Tibial artery (tissue), 4 donors: Measurements from ENCODE around the gene TPM1.

Experiments used
- DNase-seq, 2 donors: peaks; one replicate each; pipeline ENCODE4 v3.0.0-alpha.2; 2019
- H3K27ac ChIP-seq, 2 donors: fragments of 200-600 bp; sonication (generic) in 1 of 2; 1 replicate in 1 of 2; 2 replicates in 1 of 2; pipeline ENCODE4 v1.5.1; 2018 to 2019; ENCODE audit warnings: mild to moderate bottlenecking in 1 of 2
- H3K27me3 ChIP-seq, 2 donors: fragments of 200-600 bp; sonication (generic) in 1 of 2; one replicate each; pipeline versions ENCODE4 v1.5.1 to v1.6.0; 2016 to 2019
- H3K36me3 ChIP-seq, 3 donors: fragments of 200-600 bp; sonication (generic) in 2 of 3; one replicate each; pipeline ENCODE4 v1.5.1; 2016 to 2019; ENCODE audit warnings: mild to moderate bottlenecking in 2 of 3
- H3K4me1 ChIP-seq, 4 donors: fragments of 200-600 bp; sonication (generic) in 2 of 4; 1 replicate in 3 of 4; 2 replicates in 1 of 4; pipeline ENCODE4 v1.5.1; 2016 to 2019
- H3K4me3 ChIP-seq, 2 donors: fragments of 200-600 bp; sonication (generic) in 1 of 2; 1 replicate in 1 of 2; 2 replicates in 1 of 2; pipeline ENCODE4 v1.5.1; 2018 to 2019; ENCODE audit warnings: mild to moderate bottlenecking in 2 of 2
- H3K9me3 ChIP-seq, 3 donors: fragments of 200-600 bp; sonication (generic) in 1 of 3; one replicate each; pipeline ENCODE4 v1.5.1; 2016 to 2019
- CTCF ChIP-seq, 2 experiments: fragments of 200-600 bp in 1 of 2; fragments of 450-650 bp in 1 of 2; IDR thresholded peaks; one replicate each; pipeline ENCODE4 v1.5.1; 2017 to 2019; ENCODE audit warnings: antibody characterized with exemption in 2 of 2, mild to moderate bottlenecking in 1 of 2, moderate library complexity in 1 of 2
- intact Hi-C: fragments of 100-400 bp; cut with DNase I; formaldehyde crosslinking; loops from one replicate; pipeline ENCODE4 v1.15.0; 2023; ENCODE audit warnings: low total_unique reads

TPM1 gene

GRCh38 chr15:63067976-63068743 lies 25.6 kb downstream of the TPM1 start:
- H3K27ac ChIP-seq = peak overlapping the region; percentile 5 to 27
- intact Hi-C loops = no loop called here
- no peaks in the 10 kb centered on the region for H3K27me3 ChIP-seq

GRCh38 chr15:63069616-63070090 lies 27.1 kb downstream of the TPM1 start:
- intact Hi-C loops = no loop called here
- H3K4me1 ChIP-seq = peaks cover 0 to 45% (median 8%) of the 10 kb centered on the region in 4 donors
- peak overlapping the region; percentile 23 to 36 for H3K27ac ChIP-seq
- DNase-seq = no peak
- no peak for TF ChIP-seq CTCF (IDR thresholded peaks at IDR 0.05)
- H3K36me3 ChIP-seq = peaks cover 65 to 76% (median 70%) of the 10 kb centered on the region in 3 donors
- no peaks in the 10 kb centered on the region for H3K27me3 ChIP-seq
- H3K4me3 ChIP-seq = no peak overlapping the region
- H3K9me3 ChIP-seq = no peaks in the 10 kb centered on the region

More at GRCh38 chr15:63067976-63068743, 25.6 kb downstream of the TPM1 start:
- no peaks in the 10 kb centered on the region for H3K9me3 ChIP-seq
- no peak overlapping the region for H3K4me3 ChIP-seq
- peaks cover 0 to 49% (median 9%) of the 10 kb centered on the region in 4 donors for H3K4me1 ChIP-seq
- peaks cover 79 to 90% (median 85%) of the 10 kb centered on the region in 3 donors for H3K36me3 ChIP-seq
- TF ChIP-seq CTCF (IDR thresholded peaks at IDR 0.05) = no peak
- DNase-seq = no peak

- H3K4me3 ChIP-seq = no peak overlapping the region
- H3K27ac ChIP-seq = no peak overlapping the region
- no peaks in the 10 kb centered on the region for H3K27me3 ChIP-seq
- peaks cover 0 to 45% (median 11%) of the 10 kb centered on the region in 4 donors for H3K4me1 ChIP-seq
- no peak for DNase-seq
- no peak for TF ChIP-seq CTCF (IDR thresholded peaks at IDR 0.05)
- H3K36me3 ChIP-seq = peaks cover 55 to 65% (median 59%) of the 10 kb centered on the region in 3 donors
- intact Hi-C loops = no loop called here
- no peaks in the 10 kb centered on the region for H3K9me3 ChIP-seq
Observed at GRCh38 chr15:63070681-63071129, 28.2 kb downstream of the TPM1 start.

- no peak for DNase-seq
- TF ChIP-seq CTCF (IDR thresholded peaks at IDR 0.05) = no peak
- peaks cover 0 to 44% (median 15%) of the 10 kb centered on the region in 4 donors for H3K4me1 ChIP-seq
- H3K4me3 ChIP-seq = no peak overlapping the region
- intact Hi-C loops = no loop called here
- no peaks in the 10 kb centered on the region for H3K9me3 ChIP-seq
- H3K27me3 ChIP-seq = no peaks in the 10 kb centered on the region
- peak overlapping the region in 1 of 2 donors; percentile 0 for H3K27ac ChIP-seq
- H3K36me3 ChIP-seq = peaks cover 48 to 58% (median 52%) of the 10 kb centered on the region in 3 donors
Observed at GRCh38 chr15:63071288-63071909, 28.9 kb downstream of the TPM1 start.

GRCh38 chr15:63072023-63072650 lies 29.6 kb downstream of the TPM1 start:
- no peak overlapping the region for H3K4me3 ChIP-seq
- TF ChIP-seq CTCF (IDR thresholded peaks at IDR 0.05) = no peak
- H3K27ac ChIP-seq = peak overlapping the region in 1 of 2 donors; percentile 0

More at GRCh38 chr15:63072023-63072650, 29.6 kb downstream of the TPM1 start:
- DNase-seq = no peak
- Histone ChIP-seq H3K27me3 (no peaks in the 10 kb centered on the region), H3K4me1 (peaks cover 0 to 43% (median 16%) of the 10 kb centered on the region in 4 donors), H3K9me3 (no peaks in the 10 kb centered on the region), H3K36me3 (peaks cover 41 to 51% (median 47%) of the 10 kb centered on the region in 3 donors)
- intact Hi-C loops = no loop called here
